GM11168 (cell line): ENCODE measurements around the gene PLK5.
"Not testable (repeated sequence)": the region's sequence is repeated elsewhere in the genome, so short reads cannot be mapped to it uniquely, and the experiment has no call there.

Experiments
- in situ Hi-C: fragments of 300-500 bp; cut with MboI; formaldehyde crosslinking; loops from one replicate; pipeline ENCODE4 v1.12.0; 2022; ENCODE audit warnings: low sequenced_read_pairs; ENCODE audit not compliant: unreplicated experiment

The PLK5 gene

GRCh38 chr19:1522061-1522460, 1.8 kb upstream of the PLK5 start:
- in situ Hi-C loops = no loop called here

DNA sequence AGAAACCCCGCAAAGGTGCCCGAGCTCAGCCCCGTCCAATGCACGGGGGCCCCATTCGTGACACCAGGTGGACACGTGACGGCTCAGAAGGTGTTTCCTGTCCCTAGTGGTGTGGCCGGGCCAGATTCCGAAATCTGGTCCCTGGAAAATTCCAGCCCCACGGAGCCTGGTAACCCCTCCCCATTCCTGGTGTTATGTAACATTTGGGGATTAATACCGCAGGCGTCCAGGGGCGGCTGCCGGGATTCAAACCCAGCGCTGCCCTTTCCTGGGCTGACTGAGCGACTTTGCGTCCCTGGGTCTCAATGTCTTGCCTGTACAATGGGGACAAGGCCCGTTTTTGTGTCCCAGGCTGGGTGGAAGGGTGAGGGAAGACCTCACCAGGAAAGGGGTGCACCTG, 1.0 kb upstream of the PLK5 start:
- in situ Hi-C loops = no loop called here

- in situ Hi-C loops = no loop called here
These were observed 552 bp downstream of the PLK5 start for GRCh38 chr19:1524287-1524971.

DNA sequence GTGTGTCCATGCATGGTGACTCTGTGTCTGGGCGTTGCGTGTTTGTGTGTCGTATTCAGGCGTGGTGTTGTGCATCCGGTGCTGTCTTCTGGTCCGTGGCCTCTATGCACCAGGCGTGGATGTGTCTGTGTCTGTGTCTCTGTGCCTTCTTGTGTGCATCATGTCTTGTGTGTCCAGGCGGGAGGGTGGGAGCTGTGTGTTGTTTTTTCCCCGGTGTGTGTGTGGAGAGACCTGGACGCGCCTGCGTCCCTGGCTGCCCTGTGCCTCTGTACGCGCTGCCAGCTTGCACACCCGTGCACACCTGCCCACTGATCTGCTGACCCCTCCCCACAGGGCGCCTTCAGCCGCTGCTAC, 1.1 kb downstream of the PLK5 start:
- in situ Hi-C loops = no loop called here

DNA sequence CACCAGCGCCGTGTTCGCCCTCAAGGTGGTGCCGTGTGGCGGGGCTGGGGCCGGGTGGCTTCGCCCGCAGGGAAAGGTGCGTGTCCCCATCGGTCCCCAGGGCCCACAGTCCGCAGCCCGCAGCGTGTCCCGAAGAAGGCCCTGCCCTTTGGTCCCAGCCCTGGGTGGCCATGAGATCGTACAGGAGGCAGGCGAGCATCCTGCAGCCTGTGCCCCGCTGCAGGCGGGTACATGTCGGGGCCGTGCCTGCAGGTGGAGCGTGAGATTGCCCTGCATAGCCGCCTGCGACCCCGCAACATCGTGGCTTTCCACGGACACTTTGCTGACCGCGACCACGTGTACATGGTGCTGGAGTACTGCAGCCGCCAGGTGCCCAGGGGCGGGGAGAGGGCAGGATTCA, 1.5 kb downstream of the PLK5 start:
- in situ Hi-C loops = no loop called here

- in situ Hi-C loops = no loop called here
These were observed 2.3 kb downstream of the PLK5 start for GRCh38 chr19:1526066-1526778.

DNA sequence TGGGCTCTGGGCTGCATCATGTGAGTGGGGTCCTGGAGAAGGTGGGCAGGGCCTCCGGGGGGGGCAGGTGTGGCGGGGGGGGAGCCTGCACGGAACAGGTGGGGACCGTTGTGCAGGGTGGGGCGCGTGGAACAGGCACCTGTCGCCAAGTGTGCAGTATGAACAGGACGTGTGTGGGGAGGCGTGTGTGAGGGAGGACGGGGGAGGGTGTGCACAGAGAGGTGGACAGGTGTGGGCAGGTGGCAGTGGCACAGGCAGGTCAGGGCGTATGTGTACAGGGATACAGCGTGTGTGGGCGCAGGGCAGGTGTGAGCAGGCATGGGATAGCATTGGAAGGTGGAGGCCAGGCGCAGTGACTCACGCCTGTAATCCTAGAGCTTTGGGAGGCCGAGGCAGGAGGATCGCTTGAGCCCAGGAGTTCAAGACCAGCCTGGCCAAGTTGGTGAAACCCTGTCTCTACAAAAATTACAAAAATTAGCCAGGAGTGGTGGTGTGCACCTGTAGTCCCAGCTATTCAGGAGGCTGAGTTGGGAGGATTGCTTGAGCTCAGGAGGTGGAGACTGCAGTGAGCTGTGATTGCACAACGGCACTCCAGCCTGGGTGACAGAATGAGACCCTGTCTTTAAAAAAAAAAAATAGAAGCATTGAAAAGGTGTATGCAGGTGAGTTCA, 3.2 kb downstream of the PLK5 start:
- in situ Hi-C loops = no loop called here

DNA sequence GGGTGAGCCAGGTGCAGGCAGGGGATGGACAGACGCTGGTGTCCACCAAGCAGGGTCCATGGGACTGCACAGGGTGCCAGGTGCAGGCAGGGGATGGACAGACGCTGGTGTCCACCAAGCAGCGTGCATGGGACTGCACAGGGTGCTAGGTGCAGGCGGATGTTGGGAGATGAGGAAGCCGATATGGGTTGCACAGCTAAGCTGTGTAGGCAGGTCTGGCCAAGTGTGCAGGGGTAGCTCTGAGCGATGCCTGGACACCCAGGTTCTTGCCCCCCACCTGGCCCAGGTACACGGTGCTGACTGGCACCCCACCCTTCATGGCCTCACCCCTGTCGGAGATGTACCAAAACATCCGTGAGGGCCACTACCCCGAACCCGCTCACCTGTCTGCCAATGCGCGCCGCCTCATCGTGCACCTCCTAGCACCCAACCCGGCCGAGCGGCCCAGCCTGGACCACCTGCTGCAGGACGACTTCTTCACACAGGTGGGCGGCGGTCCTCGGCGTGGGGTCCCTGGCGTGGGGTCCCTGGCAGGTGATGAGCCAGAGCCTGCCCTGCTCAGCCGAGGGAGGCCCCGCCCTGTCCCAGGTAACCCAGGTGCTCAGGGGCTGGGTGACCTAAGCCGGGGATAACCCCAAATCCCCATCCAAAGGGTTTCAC, 3.9 kb downstream of the PLK5 start:
- in situ Hi-C loops = no loop called here

- in situ Hi-C loops = no loop called here
These were observed 4.9 kb downstream of the PLK5 start for GRCh38 chr19:1528596-1529429.

DNA sequence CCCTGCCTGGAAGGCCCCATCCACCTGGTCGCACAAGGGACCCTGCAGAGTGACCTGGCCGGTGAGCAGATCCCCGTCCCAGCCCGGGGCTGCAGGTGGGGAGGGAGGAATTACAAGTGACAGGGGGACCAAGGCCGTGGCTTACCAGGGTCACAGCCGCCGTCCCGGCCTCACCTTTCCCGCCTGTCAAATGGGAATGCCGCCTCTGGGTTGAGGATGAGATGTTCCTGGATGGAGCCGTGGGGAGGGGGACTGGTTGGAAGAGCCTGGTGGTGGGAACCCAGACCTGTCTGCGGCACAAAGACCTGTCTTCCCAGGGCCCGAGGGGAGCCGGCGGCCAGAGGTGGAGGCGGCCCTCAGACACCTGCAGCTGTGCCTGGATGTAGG, 5.5 kb downstream of the PLK5 start:
- in situ Hi-C loops = no loop called here

DNA sequence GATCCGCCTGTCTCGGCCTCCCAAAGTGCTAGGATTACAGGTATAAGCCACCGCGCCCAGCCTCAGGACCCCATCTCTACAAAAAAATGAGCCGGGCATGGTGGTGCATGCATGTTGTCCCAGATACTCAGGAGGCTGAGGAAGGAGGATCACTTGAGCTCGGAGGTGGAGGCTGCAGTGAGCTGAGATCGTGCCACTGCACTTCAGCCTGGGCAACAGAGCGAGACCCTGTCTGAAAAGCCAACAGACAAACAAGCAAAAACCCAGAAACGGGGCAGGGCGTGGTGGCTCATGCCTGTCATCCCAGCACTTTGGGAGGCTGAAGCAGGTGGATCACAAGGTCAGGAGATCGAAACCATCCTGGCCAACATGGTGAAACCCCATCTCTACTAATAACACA, 7.0 kb downstream of the PLK5 start:
- in situ Hi-C loops = not testable (repeated sequence)

DNA sequence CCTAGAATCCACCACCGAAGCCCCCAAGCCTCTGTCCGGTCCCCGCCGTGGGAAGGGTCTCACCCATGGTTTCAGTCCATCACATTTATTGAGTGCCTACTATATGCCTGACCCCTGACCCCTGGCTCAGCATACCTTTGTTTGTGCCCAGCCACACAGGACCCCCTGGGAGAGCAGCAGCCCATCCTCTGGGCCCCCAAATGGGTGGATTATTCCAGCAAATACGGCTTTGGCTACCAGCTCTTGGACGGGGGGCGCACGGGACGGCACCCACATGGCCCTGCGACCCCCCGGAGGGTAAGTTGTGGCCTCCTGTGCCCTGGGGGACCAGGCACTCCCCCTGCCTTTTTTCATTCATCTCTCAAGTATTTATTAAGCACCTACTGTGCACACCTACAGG, 7.7 kb downstream of the PLK5 start:
- in situ Hi-C loops = no loop called here

DNA sequence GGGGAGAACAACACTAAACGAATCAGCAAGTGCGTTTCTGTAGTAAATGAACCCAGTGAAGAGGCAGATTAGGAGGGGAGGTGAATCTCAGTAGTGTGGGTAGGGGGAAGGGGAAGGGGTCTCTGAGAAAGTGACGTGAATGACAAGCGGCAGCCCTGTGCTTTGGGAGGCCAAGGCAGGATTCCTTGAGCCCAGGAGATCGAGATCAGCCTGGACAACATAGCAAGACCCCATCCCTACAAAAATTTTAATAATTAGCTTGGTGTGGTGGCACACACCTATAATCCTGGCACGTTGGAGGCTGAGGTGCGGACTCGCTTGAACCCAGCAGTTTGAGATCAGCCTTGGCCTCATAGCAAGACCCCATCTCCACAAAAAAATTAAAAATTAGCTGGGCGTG, 8.1 kb downstream of the PLK5 start:
- in situ Hi-C loops = no loop called here

DNA sequence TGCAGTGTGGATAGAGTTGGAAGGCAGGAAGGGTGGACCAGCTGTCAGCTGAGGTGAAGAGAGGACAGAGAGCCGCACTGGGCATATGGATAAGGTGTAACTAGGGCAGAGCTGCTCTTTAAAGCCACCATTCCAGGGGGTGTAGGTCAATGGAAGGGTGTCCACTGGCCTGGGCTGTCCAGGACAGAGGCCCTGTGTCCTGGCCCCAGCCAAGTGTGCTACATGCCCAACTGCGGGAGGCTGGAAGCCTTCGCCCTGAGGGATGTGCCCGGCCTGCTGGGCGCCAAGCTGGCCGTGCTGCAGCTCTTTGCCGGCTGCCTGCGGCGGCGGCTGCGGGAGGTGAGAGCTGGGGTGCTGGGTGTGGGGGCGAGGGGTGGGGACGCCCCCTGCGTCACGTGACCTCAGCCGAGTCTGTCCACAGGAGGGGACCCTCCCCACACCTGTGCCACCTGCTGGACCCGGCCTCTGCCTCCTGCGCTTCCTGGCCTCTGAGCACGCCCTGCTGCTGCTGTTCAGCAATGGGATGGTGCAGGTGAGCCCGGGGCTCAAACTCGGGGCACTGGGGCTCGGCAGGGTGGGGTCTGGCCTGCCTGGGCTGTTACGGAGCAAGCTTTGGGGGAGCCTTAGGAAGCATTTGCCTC, 9.8 kb downstream of the PLK5 start:
- in situ Hi-C loops = no loop called here

DNA sequence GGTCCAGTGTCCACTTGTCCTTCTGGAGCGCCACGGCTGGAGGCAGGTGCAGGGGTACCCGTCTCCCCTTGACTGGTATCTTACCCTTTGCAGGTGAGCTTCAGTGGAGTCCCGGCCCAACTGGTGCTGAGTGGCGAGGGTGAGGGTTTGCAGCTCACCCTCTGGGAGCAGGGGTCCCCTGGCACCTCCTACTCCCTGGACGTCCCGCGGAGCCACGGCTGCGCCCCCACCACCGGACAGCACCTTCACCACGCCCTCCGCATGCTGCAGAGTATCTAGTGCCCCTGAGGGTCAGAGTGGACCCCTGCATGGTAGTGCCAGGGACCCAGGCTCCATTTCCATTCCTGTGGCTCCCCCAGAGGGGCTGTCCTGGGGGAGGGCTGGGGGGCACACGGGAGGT, 11.1 kb downstream of the PLK5 start:
- in situ Hi-C loops = no loop called here

DNA sequence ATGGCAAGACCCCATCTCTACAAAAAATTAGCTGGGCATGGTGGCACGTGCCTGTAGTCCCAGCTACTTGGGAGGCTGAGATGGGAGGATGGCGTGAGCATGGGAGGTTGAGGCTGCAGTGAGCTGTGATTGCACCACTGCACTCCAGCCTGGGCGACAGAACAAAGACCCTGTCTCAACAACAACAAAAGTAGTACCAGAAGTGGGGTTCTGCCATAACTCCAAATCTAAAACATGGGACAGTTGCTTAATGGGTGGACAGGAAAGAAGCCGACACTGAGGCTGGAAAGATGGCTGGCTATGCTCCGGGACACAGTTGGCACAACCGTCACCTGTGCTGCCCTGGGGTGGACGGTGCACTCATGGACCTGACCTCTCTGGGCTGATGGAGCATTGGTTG, 11.8 kb downstream of the PLK5 start:
- in situ Hi-C loops = not testable (repeated sequence)

- in situ Hi-C loops = no loop called here
These were observed 15.1 kb downstream of the PLK5 start for GRCh38 chr19:1538978-1539377.

GRCh38 chr19:1539749-1540148, 15.9 kb downstream of the PLK5 start:
- in situ Hi-C loops = loop anchor here (10.0 kb wide), 1 partner anchor 235 kb away; no protein-coding TSS in a partner anchor

DNA sequence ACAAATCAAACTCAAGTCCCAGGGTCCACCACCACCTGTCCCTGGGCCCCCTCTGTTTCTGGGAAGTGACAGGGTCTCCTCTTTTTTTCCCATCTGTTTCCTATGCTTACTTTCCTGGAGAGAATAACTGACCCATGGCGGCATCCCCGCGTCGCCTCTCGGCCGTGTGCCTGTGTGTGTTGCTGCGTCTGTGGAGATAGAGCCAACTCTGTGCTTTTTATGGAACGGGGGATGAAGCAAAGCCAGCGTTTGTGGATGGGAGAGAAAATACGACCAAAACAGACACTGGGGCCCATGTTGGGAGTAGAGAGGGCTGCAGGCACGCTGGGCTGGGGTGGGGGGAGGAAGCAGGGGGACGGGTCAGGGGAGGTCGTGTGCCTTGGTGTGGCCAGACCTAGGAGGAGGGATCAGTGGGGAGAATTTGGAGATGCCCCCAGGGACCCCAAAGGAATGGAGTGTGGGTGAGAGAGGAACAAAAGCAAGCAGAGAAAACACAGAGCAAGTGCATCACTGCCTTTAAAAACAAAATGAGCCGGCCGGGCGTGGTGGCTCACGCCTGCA, 16.6 kb downstream of the PLK5 start:
- in situ Hi-C loops = loop anchor here (10.0 kb wide), 1 partner anchor 234 kb away; no protein-coding TSS in a partner anchor
